Fibroblast of skin of right biceps (primary cell): ENCODE measurements around the gene FOS.

Experiments used
- DNase-seq: peaks from one replicate; pipeline ENCODE4 v3.0.0-alpha.2; 2013

FOS gene

DNA sequence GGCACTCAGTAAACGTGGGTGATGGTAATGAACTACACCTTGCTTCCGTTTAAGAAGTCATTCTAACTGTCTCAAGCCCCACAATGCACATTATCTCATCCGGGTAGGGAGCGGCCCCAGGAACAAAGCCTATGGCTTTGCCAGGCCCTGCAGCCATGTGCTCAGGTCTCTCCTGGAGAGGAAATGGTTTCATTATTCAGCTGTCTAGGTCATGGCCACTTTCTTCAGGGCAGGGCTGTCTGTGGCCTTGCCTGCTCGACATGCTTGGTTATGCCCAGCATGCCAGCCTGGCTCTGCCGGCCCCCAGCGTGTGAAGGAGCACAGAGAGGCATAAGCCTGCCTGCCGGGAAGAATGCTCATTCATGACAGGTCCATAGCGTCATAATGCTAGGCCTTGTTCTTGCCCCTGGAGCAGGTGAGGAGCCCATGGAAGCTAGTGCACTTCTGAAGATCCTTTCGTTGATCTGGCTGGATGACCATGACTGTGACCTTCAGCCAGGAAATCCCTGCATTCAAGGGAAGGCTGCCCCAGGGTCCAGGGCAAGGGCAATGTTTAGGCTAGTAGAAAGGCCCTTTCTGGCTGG, 26.3 kb upstream of the FOS start:
- no peak for DNase-seq

DNA sequence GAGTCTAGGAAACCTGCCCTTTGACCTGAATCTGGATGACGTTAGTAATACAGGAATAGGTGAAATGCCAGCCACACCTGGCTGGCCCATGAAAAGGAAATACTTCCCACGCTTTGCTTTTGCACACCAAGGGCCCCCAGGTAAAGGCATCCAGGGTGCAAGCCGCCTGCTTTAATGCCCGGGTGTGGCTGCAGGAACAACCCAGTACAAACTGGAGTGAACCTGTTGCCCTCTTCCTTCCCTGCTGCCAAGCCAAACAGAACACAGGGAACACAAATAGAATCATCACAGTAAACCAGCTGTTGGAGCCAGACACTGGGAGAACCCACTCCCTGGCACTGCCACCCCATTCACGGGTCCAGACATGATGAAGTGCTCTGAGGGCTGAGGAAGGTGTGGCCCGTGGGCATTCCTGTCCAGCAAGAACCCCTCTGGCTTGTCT, 24.2 kb upstream of the FOS start:
- DNase-seq, result no peak

DNA sequence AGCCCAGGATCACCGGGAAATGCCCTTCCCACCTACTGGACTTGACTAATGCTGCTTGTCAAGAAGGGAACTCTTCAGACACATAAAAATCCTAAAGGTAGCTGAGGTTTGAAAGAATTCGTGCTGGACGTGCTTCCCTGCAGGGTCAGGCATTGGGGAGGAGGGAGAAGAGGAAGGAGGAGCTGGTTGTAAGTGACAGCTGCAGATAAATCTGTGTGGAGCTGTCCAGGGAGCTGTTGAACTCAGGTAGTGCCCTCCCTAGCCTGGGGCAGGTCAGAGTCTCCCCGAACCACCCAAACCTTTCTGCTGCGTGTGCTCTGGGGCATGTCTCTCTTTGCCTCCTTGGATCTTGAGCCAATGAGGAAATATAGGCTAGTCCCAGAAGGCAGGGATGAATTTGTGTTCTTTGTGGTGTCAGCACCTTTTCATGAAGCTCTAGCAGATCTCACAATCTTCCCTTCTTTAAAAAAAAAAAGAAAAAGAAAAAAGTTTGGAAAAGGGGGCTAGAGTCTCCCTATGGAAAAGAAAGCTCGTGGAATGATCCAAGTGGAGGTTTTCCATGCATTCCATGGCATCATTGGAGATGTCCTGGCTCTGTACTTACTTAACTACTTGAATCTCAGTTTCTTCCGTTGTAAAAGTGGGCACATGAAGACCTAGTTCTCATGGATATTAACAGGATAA, 23.6 kb upstream of the FOS start:
- DNase-seq, result peak; percentile 30

DNA sequence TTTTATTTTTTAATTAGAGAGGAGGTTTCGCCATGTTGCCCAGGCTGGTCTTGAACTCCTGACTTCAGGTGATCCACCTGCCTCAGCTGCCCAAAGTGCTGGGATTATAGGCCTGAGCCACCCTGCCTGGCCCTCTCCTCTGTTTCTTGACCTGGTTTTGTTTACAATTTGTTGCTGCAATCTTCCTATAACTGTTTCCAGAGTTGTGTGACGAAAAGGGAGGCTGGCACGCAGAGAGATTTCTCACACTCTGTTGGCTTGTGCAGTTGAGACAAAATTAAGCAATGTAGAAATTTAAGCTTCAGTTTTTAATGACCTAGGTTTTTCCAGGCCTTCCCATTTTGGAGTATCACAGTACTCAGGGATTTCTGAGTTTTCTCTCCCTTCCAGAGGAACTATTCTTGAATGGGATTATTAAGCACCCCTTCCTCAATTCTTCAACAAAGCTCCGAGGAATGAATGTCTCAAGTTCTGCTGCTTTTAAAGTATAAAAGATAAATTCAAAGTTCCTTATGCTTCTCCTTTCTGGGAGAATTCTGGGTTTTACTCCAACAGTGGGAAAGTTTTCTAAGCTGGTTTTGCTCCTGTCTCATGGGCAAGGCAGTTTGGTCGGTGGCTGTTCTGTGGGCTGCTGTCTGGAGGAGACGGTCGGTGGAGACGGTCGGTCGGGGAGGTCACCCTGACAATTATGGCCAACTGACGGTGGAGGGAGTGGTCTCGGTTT, 20.4 kb upstream of the FOS start:
- peak; percentile 41 for DNase-seq

DNA sequence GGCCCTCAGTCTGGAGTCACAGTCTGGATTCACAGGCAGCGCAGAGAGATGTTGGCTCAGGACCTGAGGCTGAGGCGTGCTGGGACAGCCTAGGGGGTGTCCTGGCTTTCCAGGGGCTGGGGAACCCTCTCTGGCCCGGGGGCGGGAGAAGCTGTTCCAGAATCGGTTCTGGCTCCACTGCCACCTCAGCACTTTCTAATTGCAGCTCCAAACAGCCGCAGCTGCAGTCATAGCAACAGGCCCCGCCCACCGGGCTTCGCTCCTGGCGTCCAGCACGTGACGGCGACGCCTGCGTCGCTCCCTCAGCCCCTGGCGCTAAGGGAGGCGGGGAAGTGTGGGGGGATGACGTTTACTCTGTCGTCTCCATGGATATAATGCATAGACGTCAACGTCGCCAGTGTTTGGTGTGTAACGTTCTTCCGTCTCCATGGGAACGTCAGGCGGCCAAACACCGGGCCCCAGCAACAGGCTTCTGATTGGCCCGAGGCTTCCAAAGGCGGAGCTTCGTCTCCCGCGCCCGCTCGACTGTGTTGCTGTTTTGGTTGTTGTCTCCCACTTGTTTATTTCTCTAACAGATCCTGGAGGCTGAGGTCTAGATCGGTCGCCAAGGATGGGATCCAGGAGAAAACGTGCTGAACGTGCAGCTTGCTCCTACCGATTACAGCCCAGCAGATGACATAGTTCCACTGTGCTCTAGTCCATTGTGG, 19.7 kb upstream of the FOS start:
- peak; percentile 100 for DNase-seq

DNA sequence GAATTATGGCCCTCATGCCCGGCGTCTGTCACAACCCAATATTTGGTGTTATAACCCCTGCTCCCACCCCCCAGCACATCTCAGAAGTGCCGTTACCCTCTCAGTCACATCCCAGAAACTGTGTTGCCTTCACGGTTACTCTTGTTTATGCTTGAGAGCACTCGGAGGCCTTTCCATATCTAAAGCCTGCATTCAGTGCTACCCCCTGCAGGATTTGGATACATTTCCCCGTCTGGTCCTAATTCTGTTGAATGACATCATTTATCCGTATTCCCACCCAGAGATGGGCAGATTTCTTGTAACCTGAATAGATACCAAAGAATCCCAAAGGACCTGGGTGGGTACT, 19.1 kb upstream of the FOS start:
- DNase-seq, result peak; percentile 79

DNA sequence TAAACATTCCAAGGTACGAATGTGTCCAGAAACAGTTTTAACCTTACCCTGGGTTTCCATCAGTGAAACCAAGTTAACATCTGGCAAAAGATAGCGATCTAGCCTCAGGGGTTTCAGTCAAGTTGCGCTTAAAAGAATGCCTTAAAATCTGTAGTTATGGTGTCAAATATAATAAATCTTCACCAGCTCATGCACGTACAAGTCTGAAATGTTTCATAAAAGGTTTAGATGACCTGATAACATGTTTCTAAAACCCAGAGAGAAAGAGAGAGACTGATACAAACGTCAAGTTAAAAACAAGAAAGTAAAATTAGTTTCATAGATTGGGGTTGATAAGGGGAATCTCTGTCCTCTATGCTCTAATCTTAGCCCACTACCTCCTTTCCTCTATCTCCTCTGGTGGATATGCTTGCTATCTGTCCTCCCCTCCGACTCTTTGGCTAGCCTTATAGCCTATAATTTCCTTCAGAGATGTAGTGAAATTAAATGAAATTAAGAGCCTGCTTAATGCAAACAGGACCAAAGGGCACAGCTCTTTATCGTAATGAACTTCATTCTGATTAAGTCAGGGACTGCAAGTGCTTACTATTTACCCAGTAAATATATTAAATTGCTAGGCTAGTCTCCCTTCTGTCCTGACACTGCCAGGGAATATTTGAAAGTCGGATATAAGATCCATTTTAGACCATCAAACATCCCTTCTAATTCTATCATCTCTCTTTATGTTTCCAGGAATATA, 18.4 kb upstream of the FOS start:
- DNase-seq, result no peak

DNA sequence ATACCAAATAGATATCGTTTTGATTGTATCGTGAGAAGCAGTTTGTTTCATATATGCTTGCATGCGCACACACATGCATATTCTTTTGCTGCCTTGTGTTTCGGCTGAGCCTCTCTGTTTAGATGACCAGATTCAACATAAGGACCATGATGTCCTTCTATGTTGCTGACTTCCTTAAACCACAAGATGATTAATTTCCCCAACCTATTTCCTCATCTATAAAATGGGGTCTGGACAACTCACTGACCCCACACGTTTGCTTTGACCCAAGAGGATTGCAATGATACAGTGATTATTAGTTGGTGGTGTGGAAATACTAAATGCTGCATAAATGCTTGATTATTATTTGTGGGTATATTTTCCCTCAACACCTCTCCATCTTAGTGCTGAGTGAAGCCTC, 16.8 kb upstream of the FOS start:
- no peak for DNase-seq

DNA sequence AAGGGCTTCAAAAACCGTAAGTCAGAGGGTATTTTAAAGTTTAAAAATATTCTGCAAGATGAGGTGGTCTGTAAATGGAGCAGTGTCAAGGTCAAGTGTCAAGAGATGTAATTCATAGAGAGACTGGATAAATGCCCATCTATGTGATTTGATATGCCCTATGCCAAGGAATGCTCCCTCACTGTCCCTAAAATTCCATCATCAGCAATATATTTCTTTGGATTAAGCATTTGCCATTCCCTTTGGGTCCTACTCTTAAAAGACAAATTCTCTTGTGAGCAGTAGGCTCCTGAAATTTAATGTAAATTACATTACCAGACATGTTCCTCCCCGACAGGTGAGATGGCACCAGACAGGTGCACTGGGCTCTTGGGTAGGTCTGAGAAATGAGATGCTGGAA, 16.0 kb upstream of the FOS start:
- no peak for DNase-seq

DNA sequence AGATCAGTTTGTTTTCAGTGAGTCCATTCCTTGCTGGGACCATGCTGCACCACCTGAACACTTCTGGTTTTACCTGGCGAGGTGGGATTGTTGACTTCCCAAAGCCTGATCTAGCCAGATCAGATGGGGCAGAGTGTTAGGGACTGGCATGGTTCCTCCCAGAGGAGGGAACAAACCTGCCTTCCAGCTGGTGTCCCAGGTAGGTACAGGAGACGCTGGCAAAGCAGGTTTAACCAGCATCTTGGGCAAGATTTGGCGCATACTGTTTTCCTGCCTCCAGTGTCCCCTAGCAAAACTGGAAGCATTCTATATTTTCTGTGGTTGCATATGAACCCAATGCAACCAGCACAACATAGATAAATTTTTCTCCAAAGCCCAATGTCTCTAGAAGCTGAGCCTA, 14.6 kb upstream of the FOS start:
- no peak for DNase-seq

DNA sequence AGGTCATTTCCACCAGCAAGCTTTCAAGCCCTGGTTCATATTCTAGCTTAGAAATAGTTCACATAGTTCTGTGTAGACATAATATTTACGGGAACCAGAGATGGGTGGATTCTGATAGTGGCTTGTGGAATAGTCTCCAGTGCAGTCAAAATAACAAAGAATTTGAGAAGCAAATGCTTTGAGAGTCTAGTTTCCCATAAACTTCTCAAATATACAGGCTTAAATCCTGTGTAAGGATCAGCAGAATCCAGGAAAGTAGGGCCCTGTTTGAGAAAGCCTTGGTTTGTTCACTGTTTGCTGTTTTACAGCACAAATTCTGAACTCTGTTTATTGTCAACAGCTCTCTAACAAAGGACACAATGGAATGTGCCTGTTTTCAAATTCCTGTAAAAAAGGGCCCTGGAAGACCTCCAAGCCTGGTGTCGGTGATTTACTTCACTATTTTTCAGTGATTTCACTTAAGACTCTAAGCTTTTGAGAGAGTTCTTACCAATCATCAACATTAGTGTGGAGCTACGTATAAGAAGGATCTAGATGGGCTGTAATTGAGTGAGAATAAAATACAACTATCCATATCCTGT, 11.4 kb upstream of the FOS start:
- DNase-seq, result peak; percentile 81

DNA sequence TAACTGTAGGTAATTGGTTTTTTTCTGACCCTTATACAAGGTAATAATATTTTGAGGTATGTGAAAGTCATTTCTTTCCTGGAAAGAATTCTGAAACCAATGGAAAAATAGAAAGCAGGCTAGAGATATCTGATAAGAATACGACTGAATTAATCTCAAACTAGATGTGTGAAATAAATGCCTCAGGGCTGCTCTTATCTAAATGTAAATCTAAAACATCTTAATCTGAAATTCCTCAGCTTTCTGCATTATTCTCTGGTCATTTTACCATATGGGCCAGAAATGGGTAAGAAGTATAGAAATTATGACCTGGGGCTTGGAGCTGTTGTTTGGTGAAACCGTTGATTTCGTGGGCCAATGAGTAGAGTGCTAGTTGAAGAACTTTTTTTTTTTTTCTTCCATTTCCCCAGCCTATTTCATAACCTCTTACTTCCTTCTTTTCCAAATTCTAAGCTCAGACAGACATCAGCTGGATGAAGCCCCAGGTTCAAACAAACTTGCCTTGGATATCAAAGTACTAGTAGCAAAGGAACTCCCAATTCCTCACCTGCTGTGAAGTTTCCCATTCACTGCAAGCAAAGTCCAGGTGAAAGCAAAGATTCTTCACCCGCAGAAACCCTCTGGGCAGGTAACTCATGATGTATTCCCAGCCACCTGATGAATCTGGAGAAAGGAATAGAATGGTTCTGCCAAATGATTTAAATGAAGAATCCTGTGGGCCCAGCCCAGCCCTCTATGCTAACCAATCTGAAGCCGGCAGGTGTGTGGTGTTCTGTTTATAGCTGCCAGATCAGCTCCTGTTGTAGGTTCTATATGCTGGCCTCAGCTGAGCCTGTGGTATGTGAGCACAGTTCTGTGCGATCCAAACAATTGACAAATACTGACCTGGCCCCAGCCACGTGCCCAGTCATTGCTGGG, 9.7 kb upstream of the FOS start:
- DNase-seq, result no peak

DNA sequence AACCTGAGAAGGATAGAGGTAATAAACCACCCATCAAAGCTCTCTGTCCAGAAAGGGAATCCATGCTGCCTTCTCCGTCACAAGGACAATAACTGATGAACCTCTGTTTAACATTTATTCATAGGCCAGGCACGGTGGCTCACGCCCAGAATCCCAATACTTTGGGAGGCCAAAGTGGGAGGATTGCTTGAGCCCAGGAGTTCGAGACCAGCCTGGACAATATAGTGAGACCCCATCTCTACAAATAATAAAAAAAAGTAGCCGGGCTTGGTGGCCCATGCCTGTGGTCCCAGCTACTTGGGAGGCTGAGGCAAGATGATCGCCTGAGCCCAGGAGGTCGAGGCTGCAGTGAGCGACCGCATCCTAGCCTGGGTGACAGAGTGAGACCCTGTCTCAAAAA, 7.1 kb upstream of the FOS start:
- no peak for DNase-seq

DNA sequence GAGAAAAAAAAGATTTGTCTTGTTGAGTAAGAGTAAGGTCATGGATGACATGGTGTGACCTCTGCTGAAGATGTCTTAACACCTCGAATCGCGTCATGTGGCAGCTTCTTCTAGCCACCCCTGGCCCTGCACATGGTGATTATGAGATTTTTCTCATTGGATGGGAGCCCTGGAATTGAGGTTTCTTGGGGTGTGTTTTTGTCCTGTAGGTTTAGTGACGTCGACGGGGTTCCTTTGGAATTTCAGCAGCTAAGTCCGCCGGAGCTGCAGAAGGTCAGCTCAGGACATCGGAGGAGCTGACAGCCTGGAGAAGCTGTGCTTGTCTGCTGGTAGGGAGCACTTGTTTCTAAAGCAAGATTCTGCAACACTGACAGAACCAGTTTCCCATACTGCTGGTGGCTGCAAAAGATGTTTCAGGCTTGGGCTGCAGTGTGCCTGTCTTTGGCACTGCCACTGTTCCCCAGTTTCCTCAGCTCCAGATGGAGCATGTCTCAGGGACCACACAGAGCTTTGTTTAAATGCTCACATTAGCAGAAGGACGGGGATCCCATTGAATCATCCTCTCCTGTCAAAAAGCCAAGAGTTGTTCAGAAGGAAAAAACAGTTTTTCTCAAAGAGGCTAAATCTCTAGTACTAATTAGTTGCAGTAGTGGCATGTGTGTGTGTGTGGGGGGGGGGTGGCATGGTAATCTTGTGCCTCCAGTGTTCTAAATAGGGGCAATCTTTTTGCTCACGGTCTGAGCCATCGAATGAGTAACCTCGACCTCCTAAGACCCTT, 5.2 kb upstream of the FOS start:
- DNase-seq, result peak; percentile 82

DNA sequence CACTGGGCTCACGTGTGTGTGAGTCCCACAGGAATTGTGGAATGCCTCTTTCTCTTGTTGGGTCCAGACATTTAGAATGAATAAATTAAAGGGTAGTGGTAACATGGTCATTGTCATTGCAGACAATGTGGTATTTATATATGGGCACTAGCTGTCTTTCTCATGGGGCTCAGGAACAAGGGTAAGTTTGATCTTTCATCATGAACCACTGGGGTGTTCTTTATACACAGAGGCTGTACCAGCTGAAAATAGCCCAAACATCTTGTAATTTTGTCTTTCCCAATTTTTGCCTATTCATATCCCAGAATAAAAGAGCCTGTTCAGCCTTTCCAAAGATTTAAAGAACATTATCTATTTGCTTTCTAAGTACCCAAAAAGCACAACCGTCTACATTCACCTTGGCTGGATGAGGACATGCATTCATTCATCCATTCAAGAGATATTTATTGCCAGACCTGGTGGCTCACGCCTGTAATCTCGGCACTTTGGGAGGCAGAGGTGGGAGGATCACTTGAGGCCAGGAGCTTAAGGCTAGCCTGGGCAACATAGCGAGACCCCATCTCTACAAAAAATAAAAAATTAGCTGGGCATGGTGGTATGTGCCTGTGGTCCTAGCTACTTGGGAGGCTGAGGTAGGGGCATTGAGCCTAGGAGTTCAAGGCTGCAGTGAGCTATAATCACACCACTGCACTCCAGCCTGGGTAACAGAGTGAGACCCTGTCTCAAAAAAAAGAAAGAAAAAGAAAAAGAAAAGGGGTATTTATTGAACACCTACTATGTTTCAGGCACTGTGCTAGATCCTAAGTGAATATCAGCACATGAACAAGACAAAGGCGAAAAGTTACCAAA, 4.4 kb upstream of the FOS start:
- DNase-seq, result no peak

DNA sequence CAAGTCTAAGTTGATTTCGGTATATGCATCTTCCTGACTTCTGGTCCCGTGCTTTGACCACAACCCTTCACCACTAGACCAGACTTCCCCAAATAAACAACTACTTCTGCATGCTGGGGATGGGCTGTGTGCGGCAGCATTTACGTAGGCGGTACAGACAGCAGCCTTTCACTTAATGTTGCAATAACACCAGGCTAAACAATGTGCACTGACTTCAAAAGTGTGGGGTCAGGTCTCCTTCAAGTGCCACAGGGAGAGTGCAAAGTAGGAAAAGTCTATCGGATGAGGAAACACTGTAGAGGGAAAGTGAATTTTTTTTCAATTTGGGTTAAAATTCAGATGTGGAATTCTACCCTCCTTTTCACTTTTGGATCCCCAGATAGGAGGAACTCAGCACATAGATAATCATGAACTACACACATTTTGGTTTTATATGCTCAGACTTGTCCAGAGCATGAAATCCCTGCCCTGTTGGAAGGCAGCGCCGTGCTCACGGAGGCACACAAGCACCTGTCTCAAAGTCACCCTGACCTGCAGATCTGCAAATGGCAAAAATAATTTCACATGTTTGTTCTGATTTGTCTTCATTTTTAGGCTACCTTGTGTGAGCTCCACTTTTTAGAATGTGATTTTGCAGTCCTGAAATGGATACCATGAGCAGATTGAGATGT, 3.6 kb upstream of the FOS start:
- DNase-seq, result no peak

DNA sequence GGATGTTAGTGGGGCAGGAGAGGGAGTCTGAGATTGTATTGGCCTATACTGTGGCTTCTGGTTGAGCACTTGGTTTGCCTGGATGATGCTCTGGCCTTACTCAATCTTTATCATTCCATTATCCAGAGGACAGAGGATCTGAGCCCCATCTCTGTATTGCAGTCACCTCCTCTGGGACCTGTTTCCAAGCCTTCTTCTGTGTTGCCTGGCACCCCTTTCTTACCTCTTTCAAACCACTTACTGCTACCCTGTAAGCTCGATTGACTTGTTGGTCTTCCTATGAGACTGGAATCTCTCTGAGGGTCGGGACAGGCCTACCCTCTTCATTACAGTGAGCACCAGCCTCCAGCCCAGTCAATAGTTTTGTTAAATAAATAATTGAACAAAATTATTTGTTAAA, 3.0 kb upstream of the FOS start:
- DNase-seq, result no peak

DNA sequence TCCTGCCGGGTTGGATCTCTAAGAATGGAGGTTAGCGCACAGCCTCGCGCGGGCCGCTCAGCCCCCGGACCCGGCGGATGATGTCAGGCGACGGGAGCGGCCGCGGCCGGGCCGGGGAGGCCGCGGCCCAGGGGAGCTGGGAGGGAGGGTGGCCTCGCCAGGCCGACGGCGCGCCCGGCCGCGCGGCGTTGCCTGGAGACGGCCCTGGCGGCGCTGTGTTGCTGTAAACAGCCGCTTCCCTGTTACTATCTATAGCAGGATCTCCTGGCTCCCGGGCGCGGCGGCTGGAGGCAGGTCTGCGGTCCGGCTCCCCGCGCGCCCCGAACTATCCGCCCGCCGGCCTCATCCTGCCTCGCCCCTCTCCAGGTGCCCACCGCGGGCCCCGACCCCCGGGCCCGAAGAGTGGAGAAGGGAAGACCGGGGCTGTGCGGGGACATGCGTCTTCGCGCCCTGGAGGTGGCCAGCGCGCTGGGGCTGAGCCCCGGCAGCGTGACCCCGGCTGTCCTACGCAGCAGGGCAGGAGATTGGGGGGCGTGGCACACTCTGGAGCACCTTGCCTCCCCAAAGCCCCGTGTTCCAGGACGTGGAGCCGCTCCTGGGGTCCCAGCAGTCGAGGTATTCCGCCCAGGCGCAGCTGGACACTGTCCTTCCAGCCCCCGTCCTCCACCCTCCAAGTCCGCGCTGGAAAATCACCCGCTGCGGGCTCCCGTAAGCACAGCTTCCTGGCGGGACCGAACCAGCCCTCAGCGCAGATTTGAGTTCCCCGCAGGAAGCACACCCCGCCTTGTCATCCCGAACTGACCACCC, 1.4 kb upstream of the FOS start:
- DNase-seq, result peak; percentile 84
